Body of pancreas (tissue), 4 donors: ENCODE data around the gene RHOT1.

ENCODE experiments used
- CTCF ChIP-seq, 7 experiments: fragments of 450-650 bp in 4 of 7; fragments of 200-600 bp in 3 of 7; sonication (generic) in 3 of 7; IDR thresholded peaks; one replicate each; pipeline ENCODE4 v1.5.1; 2016 to 2019; ENCODE audit warnings: antibody characterized with exemption in 7 of 7
- POLR2A ChIP-seq, 3 donors: fragments of 450-650 bp; IDR thresholded peaks; one replicate each; pipeline ENCODE4 v1.6.1; 2016; ENCODE audit warnings: antibody characterized with exemption in 3 of 3, mild to moderate bottlenecking in 2 of 3

- TF ChIP-seq CTCF (IDR thresholded peaks at IDR 0.05) (no peak), POLR2A (IDR thresholded peaks at IDR 0.05) (no peak)
Observed at GRCh38 chr17:32120716-32121115, 21.6 kb upstream of the RHOT1 start.
